NK-92 (cell line): ENCODE measurements around the gene HOXB2.

ENCODE experiments used
- DNase-seq: peaks from one replicate; lab custom pipeline; 2025; ENCODE audit not compliant: unreplicated experiment; lab: John Stamatoyannopoulos, UW

HOXB2 gene

GRCh38 chr17:48579471-48579759, 34.5 kb upstream of the HOXB2 start:
- DNase-seq, result no peak

GRCh38 chr17:48578616-48579470, 33.9 kb upstream of the HOXB2 start:
- no peak for DNase-seq

- no peak for DNase-seq
Observed at GRCh38 chr17:48577946-48578615, 33.2 kb upstream of the HOXB2 start, which contains the start of gene HOXB4. Gene HOXB4, minus strand, starts transcription at chr17:48578350. Its CDS starts 31 bp downstream, at chr17:48578319.

- DNase-seq, result no peak
Observed at GRCh38 chr17:48577330-48577945, 32.5 kb upstream of the HOXB2 start.

GRCh38 chr17:48576479-48577309, 31.8 kb upstream of the HOXB2 start:
- no peak for DNase-seq

- DNase-seq, result no peak
Observed at GRCh38 chr17:48575673-48576478, 31.0 kb upstream of the HOXB2 start.

- no peak for DNase-seq
Observed at GRCh38 chr17:48575066-48575582, 30.2 kb upstream of the HOXB2 start.

GRCh38 chr17:48574505-48575065, 29.7 kb upstream of the HOXB2 start:
- DNase-seq, result no peak

DNA sequence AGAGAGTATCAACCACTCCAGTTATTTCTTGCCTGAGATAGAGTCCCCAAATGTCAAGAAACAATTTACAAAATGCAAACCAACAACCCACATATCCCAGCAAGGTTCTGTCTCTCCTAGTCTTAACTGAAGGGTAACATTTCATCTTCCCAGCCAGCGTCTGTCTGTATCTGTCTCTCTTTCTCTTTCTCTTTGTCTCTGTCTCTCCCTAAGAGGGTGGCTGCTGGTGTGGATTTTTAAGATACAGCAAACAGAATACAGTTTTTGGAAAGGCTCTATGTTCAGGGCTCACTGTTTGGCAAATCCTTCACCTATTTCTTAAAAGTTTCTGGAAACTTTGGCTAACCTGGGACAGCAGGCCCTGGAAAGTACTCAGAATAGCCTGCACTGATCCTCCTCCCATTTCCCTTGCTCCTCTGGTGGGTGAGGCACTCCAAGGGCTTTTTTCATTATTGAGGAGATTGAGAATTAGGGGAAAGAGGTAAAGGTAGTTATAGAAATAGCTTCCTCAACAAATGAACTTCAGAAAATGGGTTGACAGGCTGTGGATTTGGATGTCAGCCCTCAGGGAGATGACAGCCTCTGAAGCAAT, 27.0 kb upstream of the HOXB2 start:
- DNase-seq, result no peak

DNA sequence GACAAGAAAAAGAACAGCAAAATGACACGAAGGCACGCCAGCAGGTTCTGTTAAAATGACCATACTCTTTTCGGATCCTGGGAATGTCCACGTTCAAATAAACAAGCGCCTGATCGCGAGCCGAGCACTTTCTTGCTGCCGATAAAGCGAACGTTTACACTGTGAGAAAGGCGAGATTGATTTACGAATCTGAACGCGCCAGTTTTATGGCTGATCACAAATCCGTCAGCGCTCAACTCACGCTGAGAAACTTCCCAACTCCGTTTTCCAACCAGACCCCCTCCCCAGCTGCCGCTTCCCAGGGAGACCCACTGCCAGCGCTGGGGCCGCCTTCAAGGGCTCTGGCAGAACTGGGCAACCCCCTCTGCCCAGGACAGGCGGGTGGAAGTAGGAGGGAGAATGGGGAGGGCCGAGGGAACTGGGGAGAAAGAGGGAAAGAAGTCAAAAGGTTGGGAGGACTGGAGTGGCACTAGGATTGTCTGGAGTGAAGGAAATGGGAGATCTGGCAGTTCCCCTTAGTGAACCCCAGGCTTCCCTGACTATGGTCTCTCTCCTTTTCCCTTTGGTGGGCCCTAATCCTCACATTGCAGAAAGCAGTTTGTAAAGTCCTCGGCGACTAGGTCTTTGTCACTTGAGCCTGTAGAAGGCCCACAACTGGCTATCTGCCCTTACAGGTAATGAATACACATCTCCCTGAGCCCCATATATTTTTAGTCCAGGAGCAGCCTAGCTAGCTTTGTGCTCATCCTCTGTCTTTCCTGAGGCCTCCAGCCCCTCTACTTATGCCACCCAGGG, 26.3 kb upstream of the HOXB2 start:
- DNase-seq, result no peak

DNA sequence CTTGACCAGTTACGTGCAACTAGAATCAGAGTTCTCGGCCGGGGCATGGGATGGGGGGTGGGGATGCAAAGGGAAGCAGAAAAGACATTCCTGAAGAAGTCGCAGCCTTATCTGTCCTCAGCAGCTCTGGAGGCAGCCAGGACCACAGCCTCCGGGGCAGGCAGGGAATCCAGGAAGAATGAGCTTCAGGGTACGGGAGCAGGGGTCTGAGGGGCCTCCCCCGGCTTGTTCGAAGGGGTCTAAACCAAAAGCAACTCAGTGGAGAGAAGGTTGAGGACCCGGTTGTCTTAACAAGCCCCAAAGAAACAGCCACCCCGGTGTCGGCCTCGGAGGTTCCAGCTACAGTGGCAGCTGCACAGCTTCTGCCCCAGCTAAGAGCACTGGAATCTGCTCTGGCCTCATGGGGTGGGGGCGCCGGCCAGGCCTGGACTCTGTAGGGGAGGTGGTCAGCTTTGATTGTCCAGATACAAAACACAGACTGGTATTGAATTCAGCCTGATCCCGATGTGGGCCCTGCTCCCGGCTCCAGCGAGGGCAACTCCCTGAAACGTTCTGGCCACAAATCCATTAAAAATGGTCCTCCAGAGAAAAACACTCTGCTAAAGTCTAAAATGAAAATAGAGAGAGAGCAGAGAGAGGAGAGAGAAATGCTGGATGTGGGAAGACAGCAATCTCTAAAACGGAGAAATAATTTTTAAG, 25.6 kb upstream of the HOXB2 start:
- no peak for DNase-seq

- no peak for DNase-seq
Observed at GRCh38 chr17:48569674-48570324, 24.9 kb upstream of the HOXB2 start.

DNA sequence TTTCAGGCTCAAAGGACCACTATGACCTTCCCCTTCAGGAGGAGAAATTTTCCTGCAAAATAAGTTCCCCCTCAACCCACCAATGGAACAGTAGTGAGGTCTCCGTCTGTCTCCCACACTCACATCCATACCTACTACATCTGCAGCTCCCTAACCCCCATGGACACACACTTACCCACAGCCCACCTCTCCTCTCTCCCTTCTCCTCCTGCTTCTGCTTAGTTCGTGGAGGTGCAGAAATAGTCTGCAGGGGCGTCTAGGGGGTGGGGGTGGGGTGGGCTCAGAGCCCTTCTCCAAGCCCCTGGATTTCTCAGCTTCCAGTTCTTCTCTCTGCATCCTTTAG, 24.3 kb upstream of the HOXB2 start:
- no peak for DNase-seq

DNA sequence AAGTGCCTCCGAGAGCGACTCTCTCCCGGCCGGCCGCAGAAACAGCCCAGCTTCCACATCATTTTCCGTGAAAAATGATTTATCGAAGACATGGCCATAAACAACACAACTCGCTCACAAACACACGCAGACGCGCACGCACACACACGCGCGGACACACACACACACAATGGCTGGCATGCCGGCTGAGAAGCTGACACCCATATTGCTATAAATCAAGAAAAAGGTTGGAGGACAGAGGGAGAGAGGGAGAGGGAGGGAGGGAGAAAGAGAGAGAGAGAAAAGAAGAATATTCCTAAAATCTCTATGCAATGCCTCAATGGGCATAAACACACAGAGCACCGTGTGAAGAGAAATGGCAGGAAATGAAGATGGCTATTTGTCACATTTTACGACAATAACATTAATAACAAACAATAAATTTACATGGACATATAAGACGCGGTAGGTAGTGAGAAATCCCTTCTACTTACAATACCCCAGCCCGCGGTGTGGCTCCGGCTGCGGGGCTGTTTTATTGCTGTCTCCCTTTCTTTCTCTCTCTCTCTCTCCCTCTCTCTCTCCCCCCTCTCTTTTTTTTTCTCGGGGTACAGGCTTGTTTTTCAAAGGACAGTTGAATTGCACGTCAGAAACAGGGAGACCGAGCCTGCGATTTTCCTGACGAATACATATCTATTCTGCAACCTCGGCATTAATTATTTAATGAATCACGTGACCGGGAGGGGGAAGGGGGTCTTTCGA, 23.8 kb upstream of the HOXB2 start:
- DNase-seq, result no peak

GRCh38 chr17:48567646-48568354, 22.9 kb upstream of the HOXB2 start:
- no peak for DNase-seq

- DNase-seq, result no peak
Observed at GRCh38 chr17:48567209-48567608, 22.3 kb upstream of the HOXB2 start.
